HG02870 (cell line): ENCODE data around the gene SPTBN1.
A peak's percentile ranks its signal among the peaks of the same experiment; 100 is the strongest.

Experiments
- ATAC-seq: cut with Tn5 transposase; IDR thresholded peaks from one replicate; pipeline ENCODE4 v1.9.1; 2021; ENCODE audit warnings: mild to moderate bottlenecking, moderate library complexity; ENCODE audit not compliant: unreplicated experiment

SPTBN1 gene

GRCh38 chr2:54570925-54571694, 115.0 kb downstream of the SPTBN1 start:
- peak; percentile 54 for ATAC-seq

- ATAC-seq, result no peak
These were observed 116.1 kb downstream of the SPTBN1 start for GRCh38 chr2:54572262-54572635.

DNA sequence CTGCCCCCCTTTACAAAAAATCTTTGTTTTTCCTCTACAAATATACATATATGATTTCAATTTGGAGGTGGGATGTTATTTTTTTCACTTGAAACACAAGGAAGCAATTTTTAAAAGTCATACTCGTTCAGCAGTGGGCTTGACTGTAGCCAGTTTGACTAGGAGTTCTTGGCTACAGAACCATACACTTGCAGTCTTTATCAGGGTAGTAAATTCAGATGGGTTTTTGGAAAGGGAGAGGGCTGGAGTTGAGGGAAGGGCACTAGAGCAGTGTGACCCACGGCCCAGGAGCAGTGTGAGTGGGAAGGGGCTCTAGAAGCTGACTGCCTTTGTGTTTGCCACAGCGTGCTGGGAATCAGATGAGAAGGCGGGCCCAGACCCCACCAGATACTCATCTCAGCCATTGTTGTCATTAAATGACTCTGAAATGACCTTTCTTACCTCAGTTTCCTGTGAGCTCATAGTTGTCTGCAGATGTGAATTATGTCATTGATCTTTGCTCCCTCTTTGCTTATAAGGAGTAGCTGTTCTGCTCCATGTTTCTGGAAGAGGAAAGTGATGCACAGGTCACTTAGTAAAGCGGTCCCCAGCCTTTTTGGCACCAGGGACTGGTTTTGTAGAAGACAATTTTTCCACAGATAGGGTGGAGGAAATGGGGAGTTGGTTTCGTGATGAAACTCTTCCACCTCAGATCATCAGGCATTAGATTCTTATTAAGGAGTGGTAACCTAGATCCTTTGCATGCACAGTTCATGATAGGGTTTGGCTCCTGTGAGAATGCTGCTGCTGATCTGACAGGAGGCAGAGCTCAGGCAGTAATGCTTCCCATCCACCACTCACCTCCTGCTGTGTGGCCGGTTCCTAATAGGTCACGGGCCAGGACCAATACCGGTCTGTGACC, 116.8 kb downstream of the SPTBN1 start:
- ATAC-seq, result no peak

GRCh38 chr2:54573537-54573919, 117.4 kb downstream of the SPTBN1 start:
- ATAC-seq, result no peak

- ATAC-seq, result peak; percentile 18
These were observed 118.2 kb downstream of the SPTBN1 start for GRCh38 chr2:54574107-54574859.

- no peak for ATAC-seq
These were observed 118.7 kb downstream of the SPTBN1 start for GRCh38 chr2:54574860-54575247.

- no peak for ATAC-seq
These were observed 119.3 kb downstream of the SPTBN1 start for GRCh38 chr2:54575379-54575888.

DNA sequence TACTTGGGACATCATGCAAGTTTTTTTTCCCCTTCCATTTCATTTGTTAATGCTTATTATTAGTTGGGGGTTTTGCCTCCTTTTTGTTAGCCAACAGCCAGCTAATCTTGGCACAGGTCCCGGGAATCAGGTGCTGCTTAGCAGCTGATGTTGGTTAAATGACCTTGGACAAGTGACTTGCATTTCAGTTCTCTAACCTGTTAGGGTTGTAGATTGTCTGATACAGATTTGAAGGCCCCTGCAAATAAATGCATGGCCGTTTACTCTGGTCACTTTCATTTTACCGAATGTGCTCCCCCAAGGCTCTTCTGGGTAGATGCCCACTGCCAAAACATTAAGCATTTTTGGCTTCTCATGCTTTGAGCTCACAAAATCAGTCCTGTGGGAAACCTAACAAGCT, 120.9 kb downstream of the SPTBN1 start:
- no peak for ATAC-seq

- no peak for ATAC-seq
These were observed 122.0 kb downstream of the SPTBN1 start for GRCh38 chr2:54577944-54578647.

- no peak for ATAC-seq
These were observed 122.5 kb downstream of the SPTBN1 start for GRCh38 chr2:54578648-54579045.

GRCh38 chr2:54579061-54579681, 123.0 kb downstream of the SPTBN1 start:
- no peak for ATAC-seq

- ATAC-seq, result peak; percentile 78
These were observed 123.8 kb downstream of the SPTBN1 start for GRCh38 chr2:54579682-54580620.

DNA sequence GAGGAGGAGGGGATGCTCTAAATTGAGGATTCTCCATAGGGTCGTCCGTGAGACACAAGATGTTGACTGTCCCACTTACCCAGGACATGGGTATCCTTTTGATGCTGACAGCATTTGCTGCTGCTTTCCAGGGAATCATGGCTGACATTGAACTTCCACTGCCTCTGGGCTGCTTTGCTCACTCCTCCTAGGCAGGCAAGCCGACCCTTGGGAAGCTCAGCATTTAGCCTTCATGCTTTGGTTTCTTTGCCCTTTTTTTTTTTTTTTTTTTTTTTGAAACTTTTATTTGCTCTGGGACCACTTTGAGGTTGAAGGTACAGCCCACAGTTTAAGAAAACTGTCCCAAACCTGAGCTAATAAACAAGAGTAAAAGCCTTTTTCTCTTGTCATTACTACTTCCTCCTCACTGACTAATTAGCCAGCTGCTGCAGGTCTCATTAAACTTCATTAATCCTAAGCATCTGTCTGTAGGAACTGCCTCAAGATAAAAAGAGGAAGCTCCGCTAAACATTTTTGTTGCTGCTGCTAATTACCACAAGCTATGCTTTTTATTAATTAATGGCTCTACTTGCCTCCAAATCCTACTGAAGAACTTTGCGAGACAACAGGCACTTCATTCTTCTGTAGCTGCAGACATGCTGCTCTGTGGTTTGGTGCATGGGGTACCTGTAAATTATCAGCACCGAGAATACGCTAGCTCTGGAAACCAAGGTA, 125.4 kb downstream of the SPTBN1 start:
- peak; percentile 26 for ATAC-seq

GRCh38 chr2:54582987-54583386, 126.9 kb downstream of the SPTBN1 start:
- ATAC-seq, result no peak

DNA sequence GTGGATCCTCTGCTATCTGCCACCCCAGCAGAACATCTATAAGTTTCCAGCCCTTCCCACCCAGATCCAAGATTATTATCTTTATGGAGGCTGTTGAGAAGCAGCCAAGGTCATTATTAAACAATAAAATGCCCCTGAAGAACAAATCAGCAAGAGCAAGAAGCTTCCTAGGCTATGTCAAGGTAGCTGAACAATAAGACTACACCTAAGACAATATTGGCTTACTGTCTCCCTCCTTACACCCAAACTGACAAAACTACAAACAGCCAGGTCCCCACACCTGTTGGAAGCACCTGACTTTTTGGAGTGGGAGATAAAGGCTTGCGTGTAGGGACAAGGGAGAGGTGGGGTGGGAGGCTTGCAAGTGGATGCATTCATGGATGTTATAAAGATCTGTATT, 128.5 kb downstream of the SPTBN1 start:
- no peak for ATAC-seq

- no peak for ATAC-seq
These were observed 129.1 kb downstream of the SPTBN1 start for GRCh38 chr2:54585136-54585733.

GRCh38 chr2:54586062-54586461, 129.9 kb downstream of the SPTBN1 start:
- ATAC-seq, result no peak

DNA sequence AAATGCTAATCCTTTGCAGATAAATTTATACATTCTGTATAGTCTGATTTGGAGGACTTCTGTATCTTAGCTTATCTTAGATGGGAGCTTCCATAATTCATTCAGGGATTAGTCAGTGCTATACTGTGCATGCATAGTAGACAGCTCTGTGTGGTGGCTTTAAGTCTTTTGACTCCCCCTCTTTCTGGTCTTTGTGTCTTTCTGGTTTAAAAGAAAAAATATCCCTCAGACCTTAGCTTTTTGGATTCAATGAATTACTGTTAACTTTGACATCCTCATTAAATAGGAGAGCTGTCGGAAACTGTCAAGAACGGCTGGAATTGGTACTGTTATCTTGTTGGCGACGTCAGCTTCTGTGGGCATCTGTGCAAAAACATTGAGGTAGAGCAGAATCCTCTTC, 130.4 kb downstream of the SPTBN1 start:
- no peak for ATAC-seq
